Panc1 (cell line): Measurements from ENCODE around the gene ENOX1. TPM values are rescaled to one million over a fixed set of nuclear protein-coding genes. Genes with fewer than 3 reads are reported as not detected.
A peak's percentile ranks its signal among the peaks of the same experiment; 100 is the strongest.

ENCODE experiments used
- ATAC-seq: fragments of 200-7000 bp; cut with Tn5 transposase; 2 replicates; pipeline ENCODE4 v1.9.1; 2020; ENCODE audit warnings: mild to moderate bottlenecking, moderate library complexity
- BruUV-seq: library from RNA; stranded (reverse); fragments of 400-500 nt; replicated peaks from 2 replicates; lab custom pipeline; 2021; lab: Mats Ljungman, UMichigan
- CTCF ChIA-PET: fragments of 300-600 bp; sonication (Branson Sonifier 250); formaldehyde crosslinking; loops from one replicate; lab custom pipeline; 2022; ENCODE audit warnings: antibody characterized with exemption; lab: Charles Lee
- POLR2A ChIA-PET: fragments of 300-600 bp; sonication (Branson Sonifier 250); formaldehyde crosslinking; loops from one replicate; lab custom pipeline; 2022; ENCODE audit warnings: antibody characterized with exemption; lab: Charles Lee
- DNase-seq: peaks from one replicate; pipeline ENCODE4 v3.0.0-alpha.2; 2010; ENCODE audit warnings: low read depth, low spot score
- H3K27ac ChIP-seq: 2 replicates; pipeline ENCODE4 v1.5.1; 2011; ENCODE audit warnings: mild to moderate bottlenecking, low read length, inconsistent platforms
- H3K27me3 ChIP-seq: fragments of 200-500 bp; sonication (Bioruptor generic); 2 replicates; pipeline ENCODE4 v1.6.0; 2014; ENCODE audit warnings: low read length, inconsistent platforms; ENCODE audit not compliant: control insufficient read depth, insufficient read depth
- H3K36me3 ChIP-seq: fragments of 200-500 bp; sonication (Bioruptor generic); 2 replicates; pipeline ENCODE4 v1.5.1; 2014; ENCODE audit warnings: inconsistent platforms, mild to moderate bottlenecking, low read length, moderate library complexity; ENCODE audit not compliant: control insufficient read depth, insufficient read depth
- H3K4me1 ChIP-seq: 2 replicates; pipeline ENCODE4 v1.5.1; 2011; ENCODE audit warnings: inconsistent platforms, mild to moderate bottlenecking, low read length, moderate library complexity; ENCODE audit not compliant: control insufficient read depth, insufficient read depth
- H3K4me3 ChIP-seq, 2 experiments: 2 replicates each; pipeline ENCODE4 v1.5.1; 2011 to 2012; ENCODE audit warnings: low read depth in 2 of 2, low read length in 2 of 2, mild to moderate bottlenecking in 2 of 2, inconsistent platforms in 1 of 2, moderate library complexity in 1 of 2
- H3K9me3 ChIP-seq: fragments of 200-500 bp; sonication (Bioruptor generic); 2 replicates; pipeline ENCODE4 v1.5.1; 2014; ENCODE audit warnings: low read depth, mild to moderate bottlenecking, inconsistent platforms, low read length, moderate library complexity; ENCODE audit not compliant: control insufficient read depth, insufficient read depth
- CTCF ChIP-seq: fragments of 450-650 bp; IDR thresholded peaks from 2 replicates; pipeline ENCODE4 v1.5.1; 2017; ENCODE audit warnings: mild to moderate bottlenecking
- POLR2AphosphoS5 ChIP-seq: IDR thresholded peaks from 2 replicates; pipeline ENCODE4 v1.6.1; 2012; ENCODE audit warnings: mild to moderate bottlenecking, low read depth, low read length, moderate library complexity
- REST ChIP-seq, 2 experiments: IDR thresholded peaks; 2 replicates each; pipeline ENCODE4 v1.6.1; 2011 to 2012; ENCODE audit warnings: low read depth in 2 of 2, control low read depth in 1 of 2, low read length in 1 of 2, mild to moderate bottlenecking in 1 of 2, moderate library complexity in 1 of 2; ENCODE audit not compliant: insufficient read depth in 1 of 2
- SIN3A ChIP-seq: IDR thresholded peaks from 2 replicates; pipeline ENCODE4 v1.6.1; 2012; ENCODE audit warnings: low read depth, mild to moderate bottlenecking, low read length, moderate library complexity, borderline replicate concordance; ENCODE audit not compliant: insufficient read depth
- TCF7L2 ChIP-seq: IDR thresholded peaks from 2 replicates; pipeline ENCODE4 v1.6.1; 2011; ENCODE audit warnings: mild to moderate bottlenecking, low read depth, low read length, inconsistent platforms
- in situ Hi-C: cut with HindIII; loops from 2 replicates; pipeline ENCODE4 v1.10.0; 2016; ENCODE audit warnings: low sequenced_read_pairs, low pct_unique_long_range_greater_than_20kb
- intact Hi-C: fragments of 100-400 bp; cut with micrococcal nuclease; formaldehyde crosslinking; loops from one replicate; pipeline ENCODE4 v1.10.0; 2022; ENCODE audit not compliant: unreplicated experiment
- total RNA-seq: library from RNA; stranded (reverse); gene quantifications from one replicate; pipeline ENCODE4 v1.2.1, GENCODE V29; 2021; ENCODE audit not compliant: unreplicated experiment

Gene ENOX1
- total RNA-seq, 1 experiment from 2014 or later = 0.23 TPM

- no peak for TF ChIP-seq CTCF
- POLR2A ChIA-PET = no interaction called here
- Histone ChIP-seq H3K4me1 (no peaks in the 10 kb centered on the region), H3K4me3 (no peak overlapping the region), H3K27ac (no peak overlapping the region), H3K9me3 (no peaks in the 10 kb centered on the region), H3K36me3 (no peaks in the 10 kb centered on the region), H3K27me3 (no peaks in the 10 kb centered on the region)
- peak; percentile 78 for ATAC-seq
- CTCF ChIA-PET = no interaction called here
- in situ Hi-C loops = no loop called here
- no TSS peak for BruUV-seq
- peak; percentile 50 for DNase-seq
- intact Hi-C loops = no loop called here
Observed at GRCh38 chr13:43805071-43805468, 18.3 kb upstream of the ENOX1 start.

- Histone ChIP-seq H3K9me3 (no peaks in the 10 kb centered on the region), H3K36me3 (no peaks in the 10 kb centered on the region), H3K4me3 (no peak overlapping the region), H3K27ac (no peak overlapping the region), H3K4me1 (no peaks in the 10 kb centered on the region), H3K27me3 (no peaks in the 10 kb centered on the region)
- intact Hi-C loops (loop anchor here (5.0 kb wide), 2 partner anchors 717 to 832 kb away; no protein-coding TSS in a partner anchor), in situ Hi-C loops (no loop called here)
- ATAC-seq (peak; percentile 74), DNase-seq (peak; percentile 30)
- TF ChIP-seq CTCF (peak; percentile 41; the same call in 1 of the 2 replicates), REST (IDR thresholded peaks at IDR 0.05; ENCODE audit: insufficient read depth in 1 of 2, low read depth in 2 of 2, low read length in 1 of 2) (no peak), SIN3A (no peak)
- ChIA-PET POLR2A (no interaction called here), CTCF (interaction anchor here (0.6 kb wide), 1 partner anchor 49 kb away, joined by 3 read pairs; no protein-coding TSS in a partner anchor)
- no TSS peak for BruUV-seq
Observed at GRCh38 chr13:43804461-43805070, 17.8 kb upstream of the ENOX1 start.

GRCh38 chr13:43802511-43802910 lies 15.7 kb upstream of the ENOX1 start:
- CTCF ChIA-PET = no interaction called here
- Histone ChIP-seq H3K27me3 (no peaks in the 10 kb centered on the region), H3K27ac (no peak overlapping the region), H3K36me3 (no peaks in the 10 kb centered on the region), H3K4me3 (no peak overlapping the region), H3K4me1 (no peaks in the 10 kb centered on the region), H3K9me3 (no peaks in the 10 kb centered on the region)
- no peak for ATAC-seq
- POLR2A ChIA-PET = no interaction called here
- intact Hi-C loops = loop anchor here (5.0 kb wide), 2 partner anchors 715 to 830 kb away; no protein-coding TSS in a partner anchor
- TF ChIP-seq CTCF = no peak
- TF ChIP-seq REST (IDR thresholded peaks at IDR 0.05; ENCODE audit: insufficient read depth in 1 of 2, low read depth in 2 of 2, low read length in 1 of 2) = no peak
- TF ChIP-seq POLR2AphosphoS5 = no peak
- TF ChIP-seq SIN3A = no peak
- no peak for TF ChIP-seq TCF7L2
- in situ Hi-C loops = no loop called here
- no peak for DNase-seq
- BruUV-seq = no TSS peak
